SK-N-SH treated with all-trans-retinoic acid at 6 μM for 48 hours (cell line): Measurements from ENCODE around the gene ZNF236.

Experiments
- ESRRG ChIP-seq: fragments of 250-450 bp; sonication (Bioruptor Pico); IDR thresholded peaks from 2 replicates; pipeline ENCODE4 v1.6.1; 2021; ENCODE audit warnings: mild to moderate bottlenecking
- GLIS3 ChIP-seq: fragments of 250-450 bp; sonication (Bioruptor Pico); IDR thresholded peaks from 2 replicates; pipeline ENCODE4 v1.5.0; 2020; ENCODE audit warnings: mild to moderate bottlenecking, moderate library complexity
- OSR1 ChIP-seq: fragments of 250-450 bp; sonication (Bioruptor Pico); IDR thresholded peaks from 2 replicates; pipeline ENCODE4 v1.8.0; 2022; ENCODE audit warnings: moderate library complexity, mild to moderate bottlenecking, inconsistent platforms
- PATZ1 ChIP-seq: fragments of 250-450 bp; sonication (Bioruptor Pico); IDR thresholded peaks from 2 replicates; pipeline ENCODE4 v1.8.0; 2020; ENCODE audit warnings: mild to moderate bottlenecking, moderate library complexity, borderline replicate concordance
- RARB ChIP-seq: fragments of 250-450 bp; sonication (Bioruptor Pico); IDR thresholded peaks from 2 replicates; pipeline ENCODE4 v1.8.0; 2021; ENCODE audit warnings: mild to moderate bottlenecking, moderate library complexity
- SNAI2 ChIP-seq: fragments of 250-450 bp; sonication (Bioruptor Pico); IDR thresholded peaks from 2 replicates; pipeline ENCODE4 v1.5.0; 2020; ENCODE audit warnings: mild to moderate bottlenecking, moderate library complexity
- TOX ChIP-seq: fragments of 250-450 bp; sonication (Bioruptor Pico); IDR thresholded peaks from 2 replicates; pipeline ENCODE4 v1.8.0; 2021; ENCODE audit warnings: mild to moderate bottlenecking, moderate library complexity, borderline replicate concordance
- ZC3H10 ChIP-seq: fragments of 250-450 bp; sonication (Bioruptor Pico); IDR thresholded peaks from 2 replicates; pipeline ENCODE4 v1.5.1; 2021; ENCODE audit warnings: mild to moderate bottlenecking, moderate library complexity
- ZFP30 ChIP-seq: fragments of 450-650 bp; formaldehyde crosslinking; IDR thresholded peaks from 2 replicates; pipeline ENCODE4 v1.5.0; 2022; ENCODE audit warnings: mild to moderate bottlenecking, moderate library complexity
- ZNF565 ChIP-seq: fragments of 450-650 bp; formaldehyde crosslinking; conservative IDR thresholded peaks from 2 replicates; pipeline ENCODE4 v1.5.0; 2020; ENCODE audit warnings: low read depth, mild to moderate bottlenecking, moderate library complexity
- ZNF8 ChIP-seq: fragments of 450-650 bp; formaldehyde crosslinking; IDR thresholded peaks from 2 replicates; pipeline ENCODE4 v1.5.0; 2020; ENCODE audit warnings: mild to moderate bottlenecking, moderate library complexity
- TF ChIP-seq, protein P1 (sequence below): fragments of 250-450 bp; sonication (Bioruptor Pico); IDR thresholded peaks from 2 replicates; pipeline ENCODE4 v1.8.0; 2021; ENCODE audit warnings: low read depth, mild to moderate bottlenecking, moderate library complexity, borderline replicate concordance

- TF ChIP-seq ZNF8 (CRISPR knock-in tag) (no peak), ESRRG (CRISPR knock-in tag) (no peak), GLIS3 (CRISPR knock-in tag) (no peak), RARB (CRISPR knock-in tag) (no peak), ZNF565 (no peak), ZC3H10 (CRISPR knock-in tag) (no peak), TOX (no peak), ZFP30 (CRISPR knock-in tag) (no peak), OSR1 (CRISPR knock-in tag) (no peak), PATZ1 (CRISPR knock-in tag) (no peak), SNAI2 (CRISPR knock-in tag) (no peak)
- TF ChIP-seq, protein P1, sequence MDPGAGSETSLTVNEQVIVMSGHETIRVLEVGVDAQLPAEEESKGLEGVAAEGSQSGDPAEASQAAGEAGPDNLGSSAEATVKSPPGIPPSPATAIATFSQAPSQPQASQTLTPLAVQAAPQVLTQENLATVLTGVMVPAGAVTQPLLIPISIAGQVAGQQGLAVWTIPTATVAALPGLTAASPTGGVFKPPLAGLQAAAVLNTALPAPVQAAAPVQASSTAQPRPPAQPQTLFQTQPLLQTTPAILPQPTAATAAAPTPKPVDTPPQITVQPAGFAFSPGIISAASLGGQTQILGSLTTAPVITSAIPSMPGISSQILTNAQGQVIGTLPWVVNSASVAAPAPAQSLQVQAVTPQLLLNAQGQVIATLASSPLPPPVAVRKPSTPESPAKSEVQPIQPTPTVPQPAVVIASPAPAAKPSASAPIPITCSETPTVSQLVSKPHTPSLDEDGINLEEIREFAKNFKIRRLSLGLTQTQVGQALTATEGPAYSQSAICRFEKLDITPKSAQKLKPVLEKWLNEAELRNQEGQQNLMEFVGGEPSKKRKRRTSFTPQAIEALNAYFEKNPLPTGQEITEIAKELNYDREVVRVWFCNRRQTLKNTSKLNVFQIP (CRISPR knock-in tag) = no peak
These were observed 367 bp upstream of the ZNF236 start for GRCh38 chr18:76821875-76822505.
